Measurements from ENCODE around the gene MYBBP1A.

GRCh38 chr17:4537451-4538235 is 17.5 kb downstream of the MYBBP1A start:
- TF ChIP-seq, protein P1, sequence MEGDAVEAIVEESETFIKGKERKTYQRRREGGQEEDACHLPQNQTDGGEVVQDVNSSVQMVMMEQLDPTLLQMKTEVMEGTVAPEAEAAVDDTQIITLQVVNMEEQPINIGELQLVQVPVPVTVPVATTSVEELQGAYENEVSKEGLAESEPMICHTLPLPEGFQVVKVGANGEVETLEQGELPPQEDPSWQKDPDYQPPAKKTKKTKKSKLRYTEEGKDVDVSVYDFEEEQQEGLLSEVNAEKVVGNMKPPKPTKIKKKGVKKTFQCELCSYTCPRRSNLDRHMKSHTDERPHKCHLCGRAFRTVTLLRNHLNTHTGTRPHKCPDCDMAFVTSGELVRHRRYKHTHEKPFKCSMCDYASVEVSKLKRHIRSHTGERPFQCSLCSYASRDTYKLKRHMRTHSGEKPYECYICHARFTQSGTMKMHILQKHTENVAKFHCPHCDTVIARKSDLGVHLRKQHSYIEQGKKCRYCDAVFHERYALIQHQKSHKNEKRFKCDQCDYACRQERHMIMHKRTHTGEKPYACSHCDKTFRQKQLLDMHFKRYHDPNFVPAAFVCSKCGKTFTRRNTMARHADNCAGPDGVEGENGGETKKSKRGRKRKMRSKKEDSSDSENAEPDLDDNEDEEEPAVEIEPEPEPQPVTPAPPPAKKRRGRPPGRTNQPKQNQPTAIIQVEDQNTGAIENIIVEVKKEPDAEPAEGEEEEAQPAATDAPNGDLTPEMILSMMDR (IDR thresholded peaks at IDR 0.05; ENCODE audit: low read length): no peak
- no peak for TF ChIP-seq EZH2 (optimal IDR thresholded peaks at IDR 0.05; ENCODE audit: low read depth, low read length)

Data from MM.1S (cell line).